Stimulated activated CD4-positive, alpha-beta T cell treated with anti-CD3 and anti-CD28 coated beads, Interleukin-1b, Interleukin-23, amount 100 ng/mL, for 24 hours (primary cell): Measurements from ENCODE around the gene CDC42EP1.

Experiments used
- DNase-seq, 4 experiments: peaks; one replicate each; pipeline ENCODE4 v3.0.0-alpha.2; 2020; ENCODE audit warnings: low read depth in 4 of 4, low spot score in 1 of 4

CDC42EP1 gene

GRCh38 chr22:37559521-37559900 is 769 bp upstream of the CDC42EP1 start:
- no peak for DNase-seq

- DNase-seq = no peak
Measured at GRCh38 chr22:37560608-37561211, 430 bp downstream of the CDC42EP1 start.

DNA sequence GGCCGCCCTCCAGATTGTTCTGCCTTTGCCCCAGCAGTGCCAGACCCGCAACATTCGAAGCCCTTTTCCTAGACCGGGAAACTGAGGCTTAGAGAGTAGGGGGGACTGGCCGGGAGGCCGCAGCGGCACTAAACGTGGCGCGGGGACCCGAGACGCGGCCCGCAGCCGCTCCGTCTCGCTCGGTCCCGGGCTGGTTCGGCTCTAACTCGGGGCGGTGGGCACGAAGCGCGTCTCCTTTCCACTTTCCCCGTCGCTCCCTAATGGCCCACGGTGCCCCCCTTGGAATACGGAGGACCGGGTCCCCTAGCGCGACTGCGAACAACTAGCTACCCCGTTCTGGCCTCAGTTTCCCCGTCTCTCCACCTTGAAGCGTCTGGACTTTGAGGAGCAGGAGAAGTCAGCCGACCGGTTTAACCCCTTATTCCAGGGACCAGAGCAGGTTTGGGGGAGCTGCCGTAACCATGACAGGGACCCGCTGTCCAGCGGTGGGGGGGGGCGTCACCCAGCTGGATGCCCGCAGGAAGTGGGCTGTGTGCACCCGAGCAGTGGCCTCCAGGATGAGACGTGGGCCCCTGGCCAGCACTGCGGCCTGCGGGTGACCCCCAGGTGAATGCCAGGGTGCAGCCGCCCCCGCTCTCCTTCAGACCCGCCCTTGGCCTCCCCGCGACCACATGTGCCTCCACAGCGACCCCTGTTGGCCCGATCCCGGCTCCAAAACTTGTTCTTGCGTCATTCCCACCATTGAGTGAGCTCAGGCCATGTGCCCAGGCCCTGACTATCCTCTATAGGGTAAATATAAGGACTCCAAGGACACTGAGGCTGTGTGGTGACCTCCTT is 1.1 kb downstream of the CDC42EP1 start:
- DNase-seq = peak; percentile 64 to 79 (median 71)

DNA sequence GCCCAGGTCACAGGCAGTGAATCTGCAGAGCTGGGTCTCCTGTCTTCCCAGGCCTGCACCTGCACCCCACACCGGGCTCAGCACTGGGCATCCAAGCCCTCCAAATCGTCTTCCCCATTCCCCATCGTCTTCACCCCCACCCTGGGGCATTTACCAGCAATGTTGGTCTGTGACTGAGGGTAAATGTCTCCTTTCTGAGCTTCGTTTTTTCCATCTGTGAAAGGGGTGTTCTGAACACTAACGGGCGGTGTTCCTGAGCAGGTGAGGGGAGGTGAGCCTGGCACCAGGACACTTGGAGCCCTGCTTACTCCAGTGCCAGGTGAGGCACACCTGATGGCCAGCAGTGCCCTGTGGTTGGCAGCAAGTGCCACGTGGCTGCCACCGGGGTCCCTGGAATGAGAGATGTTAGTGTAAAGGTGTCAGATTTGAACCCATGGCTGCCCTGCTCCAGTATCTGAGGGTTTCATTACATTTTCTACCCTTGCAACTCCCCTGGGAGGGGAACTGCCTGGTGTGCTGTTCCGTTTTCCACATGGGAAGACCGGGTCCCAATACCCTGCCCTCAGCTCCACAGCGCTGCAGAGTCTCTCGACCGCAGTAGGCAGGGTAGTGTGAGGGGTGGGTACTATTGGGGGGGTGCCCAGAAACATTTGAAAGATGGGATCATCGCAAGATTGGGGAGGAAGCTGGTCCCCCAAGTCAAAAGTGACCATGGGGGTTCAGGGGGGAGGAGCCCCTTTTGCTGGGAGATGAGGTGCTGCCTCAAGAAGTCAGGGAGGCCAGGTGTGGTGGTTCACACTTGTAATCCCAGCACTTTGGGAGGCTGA is 2.0 kb downstream of the CDC42EP1 start:
- no peak for DNase-seq

DNA sequence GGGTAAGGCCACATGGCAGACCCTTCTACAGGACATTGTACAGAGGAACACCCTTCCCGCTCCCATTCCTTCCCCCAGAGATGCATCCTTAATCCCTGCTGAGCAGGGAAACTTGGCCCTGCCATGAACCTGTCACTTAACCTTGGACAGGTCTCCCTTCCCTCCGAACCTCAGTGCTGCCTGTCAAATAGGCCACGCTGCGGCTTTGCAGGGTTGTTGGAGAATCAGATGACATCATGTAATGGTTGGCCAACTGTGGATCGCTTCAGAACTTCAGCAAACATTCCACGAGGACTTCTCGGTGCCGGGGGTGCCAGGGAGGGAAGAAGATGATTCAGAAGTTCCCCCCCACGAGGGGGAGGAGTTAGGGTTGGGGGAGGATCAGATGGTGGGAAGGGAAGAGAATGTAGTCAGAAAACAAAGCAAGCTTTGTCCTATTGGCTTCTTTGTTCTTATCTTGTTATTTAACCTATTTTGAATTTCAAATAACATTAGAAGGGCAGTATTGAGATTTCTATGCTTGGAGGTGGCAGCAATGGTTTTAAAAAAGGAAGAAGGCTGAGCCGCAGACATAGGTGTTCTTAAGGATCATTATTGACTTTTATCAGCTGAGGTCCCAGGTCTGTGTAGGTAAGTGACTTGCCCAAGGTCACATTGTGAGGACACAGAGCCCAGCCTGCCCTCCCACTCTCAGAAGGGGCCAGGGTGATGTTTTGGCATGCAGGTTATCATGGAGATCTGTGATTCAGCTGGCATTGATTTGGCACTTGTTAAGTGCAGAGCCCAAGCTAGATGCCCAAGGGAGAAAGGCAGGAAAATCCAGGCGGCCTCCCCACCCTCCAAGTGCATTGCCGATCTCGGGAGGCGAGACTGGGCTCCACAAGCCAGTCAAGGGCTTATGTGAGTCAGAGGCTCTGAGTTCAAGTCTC is 3.1 kb downstream of the CDC42EP1 start:
- DNase-seq = no peak

GRCh38 chr22:37564111-37564711 is 3.9 kb downstream of the CDC42EP1 start:
- DNase-seq = no peak

- no peak for DNase-seq
Measured at GRCh38 chr22:37565830-37566229, 5.5 kb downstream of the CDC42EP1 start.

DNA sequence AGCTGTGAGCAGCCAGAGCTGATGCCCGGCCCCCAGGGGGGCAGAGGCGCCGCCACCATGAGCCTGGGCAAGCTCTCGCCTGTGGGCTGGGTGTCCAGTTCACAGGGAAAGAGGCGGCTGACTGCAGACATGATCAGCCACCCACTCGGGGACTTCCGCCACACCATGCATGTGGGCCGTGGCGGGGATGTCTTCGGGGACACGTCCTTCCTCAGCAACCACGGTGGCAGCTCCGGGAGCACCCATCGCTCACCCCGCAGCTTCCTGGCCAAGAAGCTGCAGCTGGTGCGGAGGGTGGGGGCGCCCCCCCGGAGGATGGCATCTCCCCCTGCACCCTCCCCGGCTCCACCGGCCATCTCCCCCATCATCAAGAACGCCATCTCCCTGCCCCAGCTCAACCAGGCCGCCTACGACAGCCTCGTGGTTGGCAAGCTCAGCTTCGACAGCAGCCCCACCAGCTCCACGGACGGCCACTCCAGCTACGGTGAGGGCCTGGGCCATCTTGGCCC is 6.1 kb downstream of the CDC42EP1 start:
- DNase-seq = peak in 1 of 4 experiments; percentile 21

DNA sequence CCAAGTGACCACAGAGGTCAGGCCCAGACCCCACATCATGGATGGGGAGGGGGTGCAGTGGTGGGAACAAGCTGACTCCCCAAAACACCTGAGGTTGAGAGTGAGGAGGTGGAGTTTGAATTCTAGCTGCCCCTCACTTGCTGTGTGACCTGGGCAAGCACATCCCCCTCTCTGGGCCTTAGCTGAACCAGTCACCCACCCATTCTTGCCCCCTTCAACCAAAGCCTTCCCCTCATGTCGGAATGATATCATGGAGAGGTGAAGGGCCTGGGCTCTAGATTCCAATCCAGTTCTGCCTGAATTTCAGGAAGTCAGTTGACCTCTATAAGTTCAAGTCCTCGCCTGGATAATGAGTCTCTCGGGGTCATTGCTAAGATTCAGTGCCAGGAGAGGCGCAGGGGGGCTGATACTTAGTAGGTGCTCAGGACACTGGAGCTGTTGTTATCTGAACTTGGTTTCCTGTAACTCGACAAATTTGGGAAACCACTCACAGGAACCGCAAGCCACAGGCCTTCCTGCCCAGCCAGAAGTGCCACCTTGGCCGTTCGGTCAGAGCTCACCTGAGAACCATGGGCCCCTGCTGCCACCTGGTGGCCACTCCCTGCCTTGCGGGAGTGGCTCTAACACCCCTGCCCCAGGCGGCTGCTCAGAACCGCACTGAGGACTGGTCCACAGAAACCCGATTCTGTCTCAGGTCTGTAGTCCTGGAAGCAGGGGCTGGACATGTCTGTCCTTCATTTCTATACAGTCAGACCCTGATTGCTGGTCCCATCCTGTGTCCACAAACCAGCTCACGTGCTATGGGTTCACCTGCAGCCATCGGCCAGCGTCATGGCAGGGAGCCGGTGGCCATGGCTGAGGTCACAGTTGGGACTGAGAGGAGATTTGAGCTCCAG is 6.9 kb downstream of the CDC42EP1 start:
- DNase-seq = peak; percentile 75 to 86 (median 80)

DNA sequence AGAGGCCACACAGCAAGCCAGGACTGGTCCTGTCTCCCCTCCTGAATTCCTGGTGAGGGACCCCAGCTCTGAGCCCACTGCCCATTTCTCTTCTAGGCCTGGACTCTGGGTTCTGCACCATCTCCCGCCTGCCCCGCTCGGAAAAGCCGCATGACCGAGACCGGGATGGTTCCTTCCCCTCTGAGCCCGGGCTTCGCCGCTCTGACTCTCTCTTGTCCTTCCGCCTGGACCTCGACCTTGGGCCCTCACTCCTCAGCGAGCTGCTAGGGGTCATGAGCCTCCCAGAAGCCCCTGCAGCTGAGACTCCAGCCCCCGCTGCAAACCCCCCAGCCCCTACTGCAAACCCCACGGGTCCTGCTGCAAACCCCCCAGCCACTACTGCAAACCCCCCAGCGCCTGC is 7.7 kb downstream of the CDC42EP1 start:
- DNase-seq = no peak

DNA sequence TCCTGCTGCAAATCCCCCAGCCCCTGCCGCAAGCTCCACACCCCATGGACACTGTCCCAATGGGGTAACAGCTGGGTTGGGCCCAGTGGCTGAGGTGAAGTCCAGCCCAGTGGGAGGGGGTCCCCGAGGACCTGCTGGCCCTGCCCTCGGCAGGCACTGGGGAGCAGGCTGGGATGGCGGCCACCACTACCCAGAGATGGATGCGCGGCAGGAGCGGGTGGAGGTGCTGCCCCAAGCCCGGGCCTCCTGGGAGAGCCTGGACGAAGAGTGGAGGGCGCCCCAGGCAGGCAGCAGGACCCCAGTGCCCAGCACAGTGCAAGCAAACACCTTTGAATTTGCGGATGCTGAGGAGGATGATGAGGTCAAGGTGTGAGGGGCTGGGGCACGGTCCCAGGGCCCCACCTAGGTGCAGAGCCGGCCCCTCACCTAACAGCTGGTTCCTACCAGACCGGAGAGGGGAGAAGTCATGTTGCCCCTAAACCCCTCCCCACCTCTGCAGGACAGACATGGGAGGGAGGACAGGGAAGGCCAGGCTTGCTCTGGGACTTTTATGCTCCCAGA is 8.2 kb downstream of the CDC42EP1 start:
- no peak for DNase-seq

GRCh38 chr22:37569009-37569920 is 9.0 kb downstream of the CDC42EP1 start:
- no peak for DNase-seq

DNA sequence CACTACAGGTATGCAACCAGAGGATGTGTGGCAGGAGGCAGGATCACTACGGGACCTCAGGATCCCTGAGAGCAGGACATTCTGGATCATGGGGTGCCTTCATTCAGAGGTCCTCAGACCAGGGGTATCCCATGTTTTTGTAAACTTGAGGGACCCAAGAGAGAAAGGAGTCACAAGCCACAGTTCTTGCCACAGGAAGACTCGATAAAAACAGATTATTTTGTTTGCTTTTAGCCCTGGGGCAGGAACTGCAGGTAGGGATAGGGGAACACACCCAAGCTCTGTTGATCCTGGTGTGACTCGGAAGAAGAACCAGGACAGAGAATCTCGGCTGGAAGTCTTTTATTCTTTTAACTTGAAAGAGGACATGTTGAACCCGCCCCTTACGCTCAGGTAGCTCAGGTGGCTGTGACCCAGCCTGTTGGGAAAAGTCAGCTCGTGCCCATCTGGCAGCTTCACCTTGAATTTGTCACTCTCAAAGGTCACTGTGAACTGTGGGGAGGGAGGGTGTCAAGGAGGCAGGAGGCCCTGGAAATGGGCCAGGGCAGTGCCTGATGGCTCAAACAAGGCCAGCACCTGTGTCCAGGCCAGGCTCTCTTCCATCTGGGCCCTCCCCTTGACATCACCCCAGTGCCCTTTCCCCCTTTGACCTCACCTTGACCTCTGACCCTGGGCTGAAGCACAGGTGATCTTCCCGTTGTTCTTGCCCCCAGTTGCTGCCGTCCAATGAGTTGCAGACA is 9.8 kb downstream of the CDC42EP1 start:
- DNase-seq = no peak

DNA sequence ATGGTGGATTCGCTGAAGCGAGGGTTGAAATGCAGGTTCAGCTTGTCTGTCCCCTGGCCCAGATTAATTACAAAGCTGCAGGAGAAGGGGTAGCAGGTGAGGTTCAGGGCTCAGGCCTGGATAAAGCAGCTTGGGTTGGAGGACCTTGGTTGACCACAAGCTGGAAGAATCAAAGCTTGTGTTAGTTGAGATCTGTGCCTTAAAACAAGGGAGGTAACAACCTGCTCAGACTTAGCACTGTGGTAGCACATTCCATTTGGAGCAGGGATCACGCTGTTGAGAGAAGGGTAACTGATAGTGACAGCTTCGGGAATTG is 10.3 kb downstream of the CDC42EP1 start:
- DNase-seq = no peak

GRCh38 chr22:37571258-37571991 is 11.1 kb downstream of the CDC42EP1 start:
- DNase-seq = no peak

GRCh38 chr22:37571992-37572373 is 11.7 kb downstream of the CDC42EP1 start:
- no peak for DNase-seq
